Measurements from ENCODE around the gene SPEF1.

DNA sequence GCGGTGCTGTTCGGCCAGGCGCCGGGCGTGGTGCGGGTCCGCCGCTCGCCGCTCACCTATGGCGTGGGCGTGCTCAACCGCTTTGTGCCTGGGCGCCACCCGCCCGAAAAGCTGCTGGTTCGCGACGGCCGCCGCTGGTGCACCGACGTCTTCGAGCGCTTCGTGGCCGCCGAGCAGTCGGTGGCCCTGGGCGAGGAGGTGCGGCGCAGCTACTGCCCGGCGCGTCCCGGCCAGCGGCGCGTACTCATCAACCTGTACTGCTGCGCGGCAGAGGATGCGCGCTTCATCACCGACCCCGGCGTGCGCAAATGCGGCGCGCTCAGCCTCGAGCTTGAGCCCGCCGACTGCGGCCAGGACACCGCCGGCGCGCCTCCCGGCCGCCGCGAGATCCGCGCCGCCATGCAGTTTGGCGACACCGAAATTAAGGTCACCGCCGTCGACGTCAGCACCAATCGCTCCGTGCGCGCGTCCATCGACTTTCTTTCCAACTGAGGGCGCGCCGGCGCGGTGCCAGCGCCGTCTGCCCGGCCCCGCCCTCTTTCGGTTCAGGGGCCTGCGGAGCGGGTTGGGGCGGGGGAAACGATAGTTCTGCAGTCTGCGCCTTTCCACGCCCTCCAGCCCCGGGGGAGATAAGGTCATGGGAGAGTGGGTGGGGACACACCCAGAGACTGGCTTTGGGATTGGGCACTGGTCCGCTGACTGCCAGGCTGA, 29.4 kb downstream of the SPEF1 start:
- TF ChIP-seq, protein P1, sequence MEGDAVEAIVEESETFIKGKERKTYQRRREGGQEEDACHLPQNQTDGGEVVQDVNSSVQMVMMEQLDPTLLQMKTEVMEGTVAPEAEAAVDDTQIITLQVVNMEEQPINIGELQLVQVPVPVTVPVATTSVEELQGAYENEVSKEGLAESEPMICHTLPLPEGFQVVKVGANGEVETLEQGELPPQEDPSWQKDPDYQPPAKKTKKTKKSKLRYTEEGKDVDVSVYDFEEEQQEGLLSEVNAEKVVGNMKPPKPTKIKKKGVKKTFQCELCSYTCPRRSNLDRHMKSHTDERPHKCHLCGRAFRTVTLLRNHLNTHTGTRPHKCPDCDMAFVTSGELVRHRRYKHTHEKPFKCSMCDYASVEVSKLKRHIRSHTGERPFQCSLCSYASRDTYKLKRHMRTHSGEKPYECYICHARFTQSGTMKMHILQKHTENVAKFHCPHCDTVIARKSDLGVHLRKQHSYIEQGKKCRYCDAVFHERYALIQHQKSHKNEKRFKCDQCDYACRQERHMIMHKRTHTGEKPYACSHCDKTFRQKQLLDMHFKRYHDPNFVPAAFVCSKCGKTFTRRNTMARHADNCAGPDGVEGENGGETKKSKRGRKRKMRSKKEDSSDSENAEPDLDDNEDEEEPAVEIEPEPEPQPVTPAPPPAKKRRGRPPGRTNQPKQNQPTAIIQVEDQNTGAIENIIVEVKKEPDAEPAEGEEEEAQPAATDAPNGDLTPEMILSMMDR (conservative IDR thresholded peaks at IDR 0.05; ENCODE audit: low read depth, low read length) = no peak
- TF ChIP-seq RFX5 (IDR thresholded peaks at IDR 0.05; ENCODE audit: low read depth, low read length) = no peak

Data from IMR-90 (cell line).